WTC11 (cell line): ENCODE data around the gene RELL1. TPM values are rescaled to one million over a fixed set of nuclear protein-coding genes. Genes with fewer than 3 reads are reported as not detected.

Experiments used
- ATAC-seq: fragments of 200-7000 bp; cut with Tn5 transposase; 2 replicates; pipeline ENCODE4 v1.10.0; 2021; ENCODE audit warnings: mild to moderate bottlenecking, moderate library complexity
- CTCF ChIA-PET: fragments of 300-600 bp; sonication (Branson Sonifier 250); formaldehyde crosslinking; loops from one replicate; lab custom pipeline; 2021; ENCODE audit warnings: antibody characterized with exemption; lab: Charles Lee
- POLR2A ChIA-PET: fragments of 350-600 bp; sonication (Branson Sonifier 250); formaldehyde crosslinking; loops from one replicate; lab custom pipeline; 2021; ENCODE audit warnings: antibody characterized with exemption; lab: Charles Lee
- DNase-seq: peaks from one replicate; pipeline ENCODE4 v3.0.0; 2021; ENCODE audit warnings: low spot score
- H3K27ac Mint-ChIP-seq: 2 replicates; pipeline ENCODE4 v1.8.0; 2021; ENCODE audit warnings: mixed read lengths
- H3K27me3 Mint-ChIP-seq: 2 replicates; pipeline ENCODE4 v1.8.0; 2021; ENCODE audit warnings: low read depth, mild to moderate bottlenecking, moderate library complexity, mixed read lengths
- H3K36me3 Mint-ChIP-seq: 2 replicates; pipeline ENCODE4 v1.8.0; 2021; ENCODE audit warnings: mixed read lengths
- H3K4me1 Mint-ChIP-seq: 2 replicates; pipeline ENCODE4 v1.8.0; 2022; ENCODE audit warnings: mixed read lengths
- H3K4me3 Mint-ChIP-seq: 2 replicates; pipeline ENCODE4 v1.8.0; 2021; ENCODE audit warnings: mild to moderate bottlenecking, moderate library complexity, mixed read lengths
- H3K9me3 Mint-ChIP-seq: 2 replicates; pipeline ENCODE4 v1.8.0; 2021; ENCODE audit warnings: mixed read lengths
- ATF1 ChIP-seq: sonication (generic); formaldehyde crosslinking; IDR thresholded peaks from 2 replicates; pipeline ENCODE4 v1.8.1; 2023; ENCODE audit warnings: mild to moderate bottlenecking, moderate library complexity, missing genetic modification reagents
- ATF6 ChIP-seq: sonication (generic); formaldehyde crosslinking; IDR thresholded peaks from 2 replicates; pipeline ENCODE4 v1.8.1; 2023; ENCODE audit warnings: mild to moderate bottlenecking, missing genetic modification reagents
- CREB1 ChIP-seq: sonication (generic); formaldehyde crosslinking; IDR thresholded peaks from 2 replicates; pipeline ENCODE4 v1.8.0; 2023; ENCODE audit warnings: mild to moderate bottlenecking, missing genetic modification reagents
- FOXJ3 ChIP-seq: sonication (generic); formaldehyde crosslinking; IDR thresholded peaks from 2 replicates; pipeline ENCODE4 v1.9.0; 2021; ENCODE audit warnings: missing genetic modification reagents, mild to moderate bottlenecking, borderline replicate concordance
- HMGXB4 ChIP-seq: sonication (generic); formaldehyde crosslinking; IDR thresholded peaks from 2 replicates; pipeline ENCODE4 v1.8.1; 2023; ENCODE audit warnings: mild to moderate bottlenecking, moderate library complexity, missing genetic modification reagents
- JUN ChIP-seq: sonication (generic); formaldehyde crosslinking; IDR thresholded peaks from 2 replicates; pipeline ENCODE4 v1.8.0; 2023; ENCODE audit warnings: mild to moderate bottlenecking, missing genetic modification reagents
- MLX ChIP-seq: sonication (generic); formaldehyde crosslinking; IDR thresholded peaks from 2 replicates; pipeline ENCODE4 v1.8.1; 2023; ENCODE audit warnings: mild to moderate bottlenecking, missing genetic modification reagents, moderate library complexity
- NFE2L1 ChIP-seq: sonication (generic); formaldehyde crosslinking; IDR thresholded peaks from 2 replicates; pipeline ENCODE4 v1.8.1; 2023; ENCODE audit warnings: missing genetic modification reagents
- TEAD4 ChIP-seq: sonication (generic); formaldehyde crosslinking; IDR thresholded peaks from 2 replicates; pipeline ENCODE4 v1.8.0; 2022; ENCODE audit warnings: mild to moderate bottlenecking, missing genetic modification reagents
- TP53 ChIP-seq: sonication (generic); formaldehyde crosslinking; IDR thresholded peaks from 2 replicates; pipeline ENCODE4 v1.8.1; 2023; ENCODE audit warnings: mild to moderate bottlenecking, missing genetic modification reagents
- ZNF671 ChIP-seq: fragments of 250-450 bp; sonication (Bioruptor Pico); IDR thresholded peaks from 2 replicates; pipeline ENCODE4 v1.8.0; 2021; ENCODE audit warnings: mild to moderate bottlenecking
- total RNA-seq: library from RNA; stranded (reverse); gene quantifications from 3 replicates; pipeline ENCODE4 v1.2.3, GENCODE V29; 2021
- TF ChIP-seq, protein P1 (sequence below): sonication (generic); formaldehyde crosslinking; IDR thresholded peaks from 2 replicates; pipeline ENCODE4 v1.8.1; 2022; ENCODE audit warnings: missing genetic modification reagents, borderline replicate concordance
- TF ChIP-seq, protein P2 (sequence below): sonication (generic); formaldehyde crosslinking; conservative IDR thresholded peaks from 2 replicates; pipeline ENCODE4 v1.8.1; 2022; ENCODE audit warnings: mild to moderate bottlenecking, missing genetic modification reagents

The RELL1 gene
- total RNA-seq, 1 experiment from 2014 or later = 14.4 TPM

DNA sequence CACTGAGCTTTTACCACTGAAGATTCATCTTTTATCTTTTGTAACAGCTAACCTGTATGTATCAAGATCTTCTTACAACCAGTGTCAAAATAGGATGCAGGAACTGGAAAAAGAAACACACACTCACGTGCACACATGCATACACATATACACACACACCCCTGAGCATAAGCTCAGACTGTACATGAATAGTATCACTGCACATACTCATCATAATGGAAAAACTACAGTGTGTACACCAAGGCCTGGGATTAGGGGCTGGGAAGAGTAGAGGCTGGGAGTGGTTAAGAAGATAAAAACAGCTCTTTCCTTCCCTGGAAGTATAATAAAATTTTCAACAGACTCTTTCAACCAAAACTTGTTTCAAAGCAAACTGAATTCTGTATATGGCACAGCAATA is 73.4 kb downstream of the RELL1 start (continued):
- TF ChIP-seq ATF6 (CRISPR knock-in tag) (no peak), ATF1 (no peak)
- TF ChIP-seq, protein P1, sequence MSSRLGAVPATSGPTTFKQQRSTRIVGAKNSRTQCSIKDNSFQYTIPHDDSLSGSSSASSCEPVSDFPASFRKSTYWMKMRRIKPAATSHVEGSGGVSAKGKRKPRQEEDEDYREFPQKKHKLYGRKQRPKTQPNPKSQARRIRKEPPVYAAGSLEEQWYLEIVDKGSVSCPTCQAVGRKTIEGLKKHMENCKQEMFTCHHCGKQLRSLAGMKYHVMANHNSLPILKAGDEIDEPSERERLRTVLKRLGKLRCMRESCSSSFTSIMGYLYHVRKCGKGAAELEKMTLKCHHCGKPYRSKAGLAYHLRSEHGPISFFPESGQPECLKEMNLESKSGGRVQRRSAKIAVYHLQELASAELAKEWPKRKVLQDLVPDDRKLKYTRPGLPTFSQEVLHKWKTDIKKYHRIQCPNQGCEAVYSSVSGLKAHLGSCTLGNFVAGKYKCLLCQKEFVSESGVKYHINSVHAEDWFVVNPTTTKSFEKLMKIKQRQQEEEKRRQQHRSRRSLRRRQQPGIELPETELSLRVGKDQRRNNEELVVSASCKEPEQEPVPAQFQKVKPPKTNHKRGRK (CRISPR knock-in tag) = no peak

DNA sequence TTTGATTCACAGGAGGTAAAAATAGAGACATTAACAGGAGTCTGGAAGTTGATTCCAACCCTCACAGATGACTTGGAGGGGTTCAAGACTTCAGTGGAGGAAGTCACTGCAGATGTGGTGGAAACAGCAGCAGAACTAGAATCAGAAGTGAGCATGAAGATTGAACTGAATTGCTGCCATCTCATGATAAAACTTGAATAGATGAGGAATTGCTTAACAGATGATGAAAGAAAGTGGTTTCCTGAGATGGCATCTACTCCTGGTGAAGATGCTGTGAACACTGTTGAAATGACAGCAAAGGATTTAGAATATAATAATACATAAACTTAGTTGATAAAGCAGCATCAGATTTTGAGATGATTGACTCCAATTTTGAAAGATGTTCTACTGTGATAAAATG is 76.5 kb downstream of the RELL1 start:
- H3K4me1 Mint-ChIP-seq = peaks cover 21% of the 10 kb centered on the region
- DNase-seq (no peak), ATAC-seq (no peak)
- ChIA-PET POLR2A (no interaction called here), CTCF (no interaction called here)
- H3K36me3 Mint-ChIP-seq = peaks cover 15% of the 10 kb centered on the region
- H3K9me3 Mint-ChIP-seq = peaks cover 11% of the 10 kb centered on the region
- peaks cover 3% of the 10 kb centered on the region; the same call in 1 of the 2 replicates for H3K27me3 Mint-ChIP-seq
- H3K4me3 Mint-ChIP-seq = no peak overlapping the region
- TF ChIP-seq JUN (CRISPR knock-in tag) (no peak), FOXJ3 (no peak), NFE2L1 (CRISPR knock-in tag) (no peak), ZNF671 (CRISPR knock-in tag) (no peak), CREB1 (no peak)
- H3K27ac Mint-ChIP-seq = no peak overlapping the region

GRCh38 chr4:37607018-37607417 is 79.2 kb downstream of the RELL1 start:
- CTCF ChIA-PET = no interaction called here
- Mint-ChIP-seq H3K9me3 (peaks cover 11% of the 10 kb centered on the region), H3K4me1 (peaks cover 27% of the 10 kb centered on the region), H3K27ac (no peak overlapping the region), H3K27me3 (peaks cover 3% of the 10 kb centered on the region; the same call in 1 of the 2 replicates), H3K4me3 (no peak overlapping the region), H3K36me3 (peaks cover 12% of the 10 kb centered on the region)
- ATAC-seq = peak; percentile 24; the same call in 1 of the 2 replicates
- DNase-seq = no peak
- no peak for TF ChIP-seq MLX (CRISPR knock-in tag)
- TF ChIP-seq, protein P1 (CRISPR knock-in tag) = 0 out of 2 replicates have a peak, but pooled peaks have one; percentile 31
- TF ChIP-seq, protein P2, sequence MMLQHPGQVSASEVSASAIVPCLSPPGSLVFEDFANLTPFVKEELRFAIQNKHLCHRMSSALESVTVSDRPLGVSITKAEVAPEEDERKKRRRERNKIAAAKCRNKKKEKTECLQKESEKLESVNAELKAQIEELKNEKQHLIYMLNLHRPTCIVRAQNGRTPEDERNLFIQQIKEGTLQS = no peak
- no peak for TF ChIP-seq TP53 (CRISPR knock-in tag)
- no peak for TF ChIP-seq TEAD4 (CRISPR knock-in tag)
- POLR2A ChIA-PET = no interaction called here

DNA sequence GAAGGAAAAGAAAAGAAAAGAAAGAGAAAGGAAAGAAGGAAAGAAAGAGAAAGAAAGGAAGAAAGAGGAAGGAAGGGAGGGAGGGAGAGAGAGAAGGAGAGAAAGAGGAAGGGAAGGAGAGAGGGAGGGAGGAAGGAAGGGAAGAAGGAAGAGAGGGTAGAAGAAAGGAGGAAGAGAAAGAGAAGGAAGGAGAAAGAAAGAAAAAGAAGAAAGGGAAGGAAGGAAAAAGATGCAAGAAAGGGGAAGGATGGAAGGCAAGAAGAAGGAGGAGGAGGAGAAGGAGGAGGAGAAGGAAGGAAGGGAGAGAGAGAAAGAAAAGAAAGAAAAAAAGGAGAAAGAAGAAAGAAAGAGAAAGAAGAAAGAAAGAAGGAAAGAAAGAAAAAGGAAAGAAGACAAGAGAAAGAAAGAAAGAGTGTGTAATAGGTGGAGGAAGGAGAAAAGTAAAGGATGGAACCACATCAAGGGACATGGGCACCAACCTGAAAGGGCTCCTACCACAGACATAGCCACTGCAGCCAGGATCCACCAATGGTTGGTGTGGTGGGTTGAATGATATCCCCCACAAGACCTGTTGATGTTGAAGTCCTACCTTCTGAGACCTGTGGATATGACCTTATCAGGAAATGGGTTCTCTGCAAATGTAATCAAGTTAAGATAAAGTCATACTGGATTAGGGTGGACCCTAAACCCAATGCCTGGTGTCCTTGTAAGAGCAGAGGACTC is 80.2 kb downstream of the RELL1 start:
- no peak for ATAC-seq
- Mint-ChIP-seq H3K36me3 (peaks cover 12% of the 10 kb centered on the region), H3K4me1 (peaks cover 27% of the 10 kb centered on the region), H3K9me3 (peaks cover 11% of the 10 kb centered on the region), H3K27ac (no peak overlapping the region), H3K27me3 (peaks cover 3% of the 10 kb centered on the region; the same call in 1 of the 2 replicates), H3K4me3 (no peak overlapping the region)
- TF ChIP-seq, protein P1 (CRISPR knock-in tag) = peak; percentile 66; the same call in 1 of the 2 replicates
- TF ChIP-seq HMGXB4 (CRISPR knock-in tag) = no peak
- POLR2A ChIA-PET = no interaction called here
- no peak for DNase-seq
- CTCF ChIA-PET = interaction anchor here (0.6 kb wide), 1 partner anchor 1267 kb away, joined by 3 read pairs; no protein-coding TSS in a partner anchor
